Measurements from ENCODE around the gene GTF2E1.
A peak's percentile ranks its signal among the peaks of the same experiment; 100 is the strongest.

GTF2E1 gene

DNA sequence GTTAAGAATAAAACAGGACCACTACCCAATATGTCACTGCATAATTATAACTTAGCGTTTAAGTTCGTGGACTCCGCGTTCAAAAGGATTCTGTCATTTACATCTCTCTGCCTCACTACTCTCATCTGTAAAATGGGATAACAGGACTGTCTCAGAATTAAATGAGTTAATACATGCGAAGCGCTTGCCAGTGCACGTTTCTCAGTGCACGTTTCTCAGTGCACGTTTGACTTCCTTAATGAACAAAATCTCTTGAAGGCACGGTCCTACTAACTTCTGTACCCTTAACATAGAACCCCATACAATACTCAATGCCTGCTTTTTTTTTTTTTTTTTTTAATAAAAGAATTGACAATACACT, 727 bp upstream of the GTF2E1 start:
- peak overlapping the region; percentile 97 for H3K4me3 ChIP-seq (ENCODE audit: low read depth, low read length)
- TF ChIP-seq, protein P1, sequence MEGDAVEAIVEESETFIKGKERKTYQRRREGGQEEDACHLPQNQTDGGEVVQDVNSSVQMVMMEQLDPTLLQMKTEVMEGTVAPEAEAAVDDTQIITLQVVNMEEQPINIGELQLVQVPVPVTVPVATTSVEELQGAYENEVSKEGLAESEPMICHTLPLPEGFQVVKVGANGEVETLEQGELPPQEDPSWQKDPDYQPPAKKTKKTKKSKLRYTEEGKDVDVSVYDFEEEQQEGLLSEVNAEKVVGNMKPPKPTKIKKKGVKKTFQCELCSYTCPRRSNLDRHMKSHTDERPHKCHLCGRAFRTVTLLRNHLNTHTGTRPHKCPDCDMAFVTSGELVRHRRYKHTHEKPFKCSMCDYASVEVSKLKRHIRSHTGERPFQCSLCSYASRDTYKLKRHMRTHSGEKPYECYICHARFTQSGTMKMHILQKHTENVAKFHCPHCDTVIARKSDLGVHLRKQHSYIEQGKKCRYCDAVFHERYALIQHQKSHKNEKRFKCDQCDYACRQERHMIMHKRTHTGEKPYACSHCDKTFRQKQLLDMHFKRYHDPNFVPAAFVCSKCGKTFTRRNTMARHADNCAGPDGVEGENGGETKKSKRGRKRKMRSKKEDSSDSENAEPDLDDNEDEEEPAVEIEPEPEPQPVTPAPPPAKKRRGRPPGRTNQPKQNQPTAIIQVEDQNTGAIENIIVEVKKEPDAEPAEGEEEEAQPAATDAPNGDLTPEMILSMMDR (IDR thresholded peaks at IDR 0.05; ENCODE audit: low read depth, low read length, missing control alignments): no peak
- peak; percentile 29 for DNase-seq (ENCODE audit: low read depth)

DNA sequence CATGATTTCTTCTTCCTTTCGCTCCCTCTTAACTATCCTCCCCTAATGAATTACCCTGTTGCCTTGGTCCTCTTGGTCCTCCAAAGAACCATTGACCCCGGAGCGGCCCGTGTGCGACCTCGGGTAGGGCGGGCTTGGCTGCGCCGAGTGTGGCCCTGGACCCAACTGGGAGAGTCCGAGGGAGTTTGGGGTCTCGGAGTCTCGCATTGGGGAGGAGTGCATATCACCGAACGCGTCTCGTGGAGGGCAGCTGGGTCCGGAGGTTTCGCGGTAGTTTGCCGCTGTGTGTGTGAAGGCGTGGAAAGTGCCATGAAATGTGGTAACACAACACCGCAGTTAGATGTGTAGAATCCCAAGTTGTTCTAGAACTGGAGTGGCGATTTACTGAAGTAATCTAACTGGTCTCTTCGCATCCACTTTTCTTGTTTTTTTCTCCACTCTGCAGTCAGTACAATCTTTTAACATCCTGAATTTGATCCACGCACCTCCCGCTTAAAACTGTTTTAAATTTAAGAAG, 363 bp downstream of the GTF2E1 start:
- TF ChIP-seq, protein P1 (IDR thresholded peaks at IDR 0.05; ENCODE audit: low read depth, low read length, missing control alignments): no peak
- no peak for DNase-seq (ENCODE audit: low read depth)

DNA sequence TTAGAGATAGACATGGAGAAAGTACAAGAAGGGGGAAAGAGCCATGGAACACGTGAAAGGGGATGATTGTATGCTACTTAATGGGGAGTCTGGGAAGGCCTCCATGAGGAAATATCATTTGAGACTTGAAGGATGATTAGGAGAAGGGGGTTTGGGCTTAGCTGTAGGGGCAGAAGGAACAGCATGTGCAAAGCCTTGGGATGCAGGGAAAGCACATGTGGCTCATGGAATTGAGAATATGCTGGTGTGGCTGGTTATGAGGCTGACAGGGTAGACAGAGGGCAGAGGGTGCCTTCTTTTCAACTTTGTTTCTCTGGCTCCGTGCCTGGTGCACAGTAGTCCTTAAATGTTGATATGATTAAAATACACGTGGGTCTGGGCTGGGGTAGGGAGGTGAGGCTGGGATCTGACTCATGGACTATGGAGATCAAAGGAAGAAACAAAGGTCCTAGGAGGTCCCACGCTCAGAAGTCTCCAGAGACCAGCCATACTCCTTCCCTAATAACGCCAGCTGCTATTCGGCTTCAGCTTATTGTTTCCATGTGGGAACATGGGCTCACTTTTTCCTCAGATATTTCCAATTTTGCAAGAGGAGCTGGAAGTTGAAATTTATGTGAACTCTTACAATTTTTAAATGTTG, 1.1 kb downstream of the GTF2E1 start:
- H3K4me3 ChIP-seq (ENCODE audit: low read depth, low read length): peak overlapping the region; percentile 97
- DNase-seq (ENCODE audit: low read depth): no peak
- TF ChIP-seq, protein P1 (IDR thresholded peaks at IDR 0.05; ENCODE audit: low read depth, low read length, missing control alignments): no peak

More for the DNA sequence above, 363 bp downstream of the GTF2E1 start:
- peak overlapping the region; percentile 97 for H3K4me3 ChIP-seq (ENCODE audit: low read depth, low read length)

DNA sequence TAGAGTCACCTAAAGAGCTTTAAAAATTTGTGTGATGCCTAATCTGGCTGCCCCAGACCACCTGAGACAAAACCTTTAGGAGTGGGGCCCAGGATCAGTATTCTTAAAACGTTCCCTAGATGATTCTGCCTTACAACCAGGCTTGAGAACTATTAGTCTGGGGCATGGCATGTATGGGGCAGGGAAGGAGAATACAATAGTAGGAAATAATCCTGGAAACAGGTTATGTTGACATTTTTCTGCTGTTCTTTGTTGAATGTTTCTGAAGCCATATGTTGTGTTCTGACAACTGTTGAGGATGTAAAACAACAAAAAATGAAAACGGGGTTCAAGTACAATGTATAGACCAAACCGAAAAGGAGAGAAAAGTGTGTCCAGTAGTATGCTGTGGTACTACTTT, 2.9 kb downstream of the GTF2E1 start:
- TF ChIP-seq, protein P1 (IDR thresholded peaks at IDR 0.05; ENCODE audit: low read depth, low read length, missing control alignments): no peak
- DNase-seq (ENCODE audit: low read depth): no peak
- H3K4me3 ChIP-seq (ENCODE audit: low read depth, low read length): no peak overlapping the region

DNA sequence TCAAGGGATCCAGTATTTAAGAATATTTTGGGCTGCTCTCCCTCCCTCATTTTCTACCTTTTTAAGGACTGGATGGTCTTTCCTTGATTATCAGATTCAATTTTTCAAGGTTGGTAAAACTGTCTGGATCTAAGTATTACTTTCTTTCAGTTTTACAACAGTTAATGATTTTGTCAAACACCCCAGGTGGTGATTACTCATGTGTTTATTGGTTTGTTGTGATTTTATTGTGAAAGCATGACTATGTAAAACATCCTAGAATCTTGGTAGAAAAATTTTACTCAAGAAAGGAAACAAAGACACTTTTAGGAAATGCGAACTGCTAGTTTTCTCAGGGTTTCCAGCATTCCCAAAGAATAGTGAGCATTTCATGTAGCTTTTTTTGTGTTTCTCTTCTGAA, 7.3 kb downstream of the GTF2E1 start:
- no peak overlapping the region for H3K4me3 ChIP-seq (ENCODE audit: low read depth, low read length)
- no peak for DNase-seq (ENCODE audit: low read depth)
- TF ChIP-seq, protein P1 (IDR thresholded peaks at IDR 0.05; ENCODE audit: low read depth, low read length, missing control alignments): no peak

DNA sequence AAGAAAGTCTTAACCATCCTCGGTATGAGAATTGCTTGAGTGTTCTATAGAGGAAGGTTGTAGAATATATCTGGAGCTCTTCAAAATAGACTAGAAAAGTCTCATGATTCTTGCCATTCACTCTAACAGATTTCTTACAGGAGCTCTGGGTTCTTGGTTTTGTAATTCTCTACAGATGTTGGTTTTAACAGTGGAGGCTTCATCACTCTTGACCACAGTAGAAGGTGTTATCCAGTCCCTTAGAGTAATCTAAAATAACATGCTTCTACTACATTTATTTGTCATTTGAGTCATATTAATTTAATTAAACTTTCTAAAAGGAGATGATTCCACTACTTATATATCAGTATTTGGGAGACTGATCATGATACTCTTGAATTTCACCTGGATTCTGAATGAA, 9.7 kb downstream of the GTF2E1 start:
- no peak for DNase-seq (ENCODE audit: low read depth)
- no peak overlapping the region for H3K4me3 ChIP-seq (ENCODE audit: low read depth, low read length)
- TF ChIP-seq, protein P1 (IDR thresholded peaks at IDR 0.05; ENCODE audit: low read depth, low read length, missing control alignments): no peak

DNA sequence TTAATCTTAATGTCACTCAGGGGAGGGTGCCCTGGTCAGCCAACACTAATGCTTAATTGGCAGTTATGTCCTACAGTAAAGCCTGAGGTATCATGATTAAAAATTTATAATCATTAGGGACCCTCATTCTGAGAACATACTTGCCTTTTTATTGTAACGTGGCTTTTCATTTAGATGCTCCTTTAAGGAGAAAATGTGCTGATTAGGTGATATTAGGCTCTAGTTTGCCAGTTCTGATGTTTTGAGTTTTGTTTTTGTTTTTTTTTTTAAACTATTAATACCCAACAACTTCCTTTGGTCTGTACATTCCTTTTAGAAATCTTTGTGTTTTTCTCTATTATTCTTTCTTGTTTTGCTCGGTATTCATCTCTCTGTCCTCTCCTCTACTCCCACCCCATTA, 10.3 kb downstream of the GTF2E1 start:
- H3K4me3 ChIP-seq (ENCODE audit: low read depth, low read length): no peak overlapping the region
- TF ChIP-seq, protein P1 (IDR thresholded peaks at IDR 0.05; ENCODE audit: low read depth, low read length, missing control alignments): no peak

More for the DNA sequence above, 10.3 kb downstream of the GTF2E1 start:
- no peak for DNase-seq (ENCODE audit: low read depth)

Measured in GM12864 (cell line).